Panc1 (cell line): ENCODE results near the gene TPRX1. TPM values are rescaled to one million over a fixed set of nuclear protein-coding genes. Genes with fewer than 3 reads are reported as not detected.

ENCODE experiments used
- ATAC-seq: fragments of 200-7000 bp; cut with Tn5 transposase; 2 replicates; pipeline ENCODE4 v1.9.1; 2020; ENCODE audit warnings: mild to moderate bottlenecking, moderate library complexity
- BruUV-seq: library from RNA; stranded (reverse); fragments of 400-500 nt; replicated peaks from 2 replicates; lab custom pipeline; 2021; lab: Mats Ljungman, UMichigan
- CTCF ChIA-PET: fragments of 300-600 bp; sonication (Branson Sonifier 250); formaldehyde crosslinking; loops from one replicate; lab custom pipeline; 2022; ENCODE audit warnings: antibody characterized with exemption; lab: Charles Lee
- POLR2A ChIA-PET: fragments of 300-600 bp; sonication (Branson Sonifier 250); formaldehyde crosslinking; loops from one replicate; lab custom pipeline; 2022; ENCODE audit warnings: antibody characterized with exemption; lab: Charles Lee
- DNase-seq: peaks from one replicate; pipeline ENCODE4 v3.0.0-alpha.2; 2010; ENCODE audit warnings: low read depth, low spot score
- H3K27ac ChIP-seq: 2 replicates; pipeline ENCODE4 v1.5.1; 2011; ENCODE audit warnings: mild to moderate bottlenecking, low read length, inconsistent platforms
- H3K27me3 ChIP-seq: fragments of 200-500 bp; sonication (Bioruptor generic); 2 replicates; pipeline ENCODE4 v1.6.0; 2014; ENCODE audit warnings: low read length, inconsistent platforms; ENCODE audit not compliant: control insufficient read depth, insufficient read depth
- H3K36me3 ChIP-seq: fragments of 200-500 bp; sonication (Bioruptor generic); 2 replicates; pipeline ENCODE4 v1.5.1; 2014; ENCODE audit warnings: inconsistent platforms, mild to moderate bottlenecking, low read length, moderate library complexity; ENCODE audit not compliant: control insufficient read depth, insufficient read depth
- H3K4me1 ChIP-seq: 2 replicates; pipeline ENCODE4 v1.5.1; 2011; ENCODE audit warnings: inconsistent platforms, mild to moderate bottlenecking, low read length, moderate library complexity; ENCODE audit not compliant: control insufficient read depth, insufficient read depth
- H3K4me3 ChIP-seq, 2 experiments: 2 replicates each; pipeline ENCODE4 v1.5.1; 2011 to 2012; ENCODE audit warnings: low read depth in 2 of 2, low read length in 2 of 2, mild to moderate bottlenecking in 2 of 2, inconsistent platforms in 1 of 2, moderate library complexity in 1 of 2
- H3K9me3 ChIP-seq: fragments of 200-500 bp; sonication (Bioruptor generic); 2 replicates; pipeline ENCODE4 v1.5.1; 2014; ENCODE audit warnings: low read depth, mild to moderate bottlenecking, inconsistent platforms, low read length, moderate library complexity; ENCODE audit not compliant: control insufficient read depth, insufficient read depth
- POLR2AphosphoS5 ChIP-seq: IDR thresholded peaks from 2 replicates; pipeline ENCODE4 v1.6.1; 2012; ENCODE audit warnings: mild to moderate bottlenecking, low read depth, low read length, moderate library complexity
- SIN3A ChIP-seq: IDR thresholded peaks from 2 replicates; pipeline ENCODE4 v1.6.1; 2012; ENCODE audit warnings: low read depth, mild to moderate bottlenecking, low read length, moderate library complexity, borderline replicate concordance; ENCODE audit not compliant: insufficient read depth
- TCF7L2 ChIP-seq: IDR thresholded peaks from 2 replicates; pipeline ENCODE4 v1.6.1; 2011; ENCODE audit warnings: mild to moderate bottlenecking, low read depth, low read length, inconsistent platforms
- in situ Hi-C: cut with HindIII; loops from 2 replicates; pipeline ENCODE4 v1.10.0; 2016; ENCODE audit warnings: low sequenced_read_pairs, low pct_unique_long_range_greater_than_20kb
- intact Hi-C: fragments of 100-400 bp; cut with micrococcal nuclease; formaldehyde crosslinking; loops from one replicate; pipeline ENCODE4 v1.10.0; 2022; ENCODE audit not compliant: unreplicated experiment
- total RNA-seq: library from RNA; stranded (reverse); gene quantifications from one replicate; pipeline ENCODE4 v1.2.1, GENCODE V29; 2021; ENCODE audit not compliant: unreplicated experiment
- TF ChIP-seq, protein P1 (sequence below), 2 experiments: IDR thresholded peaks; 2 replicates each; pipeline ENCODE4 v1.6.1; 2011 to 2012; ENCODE audit warnings: low read depth in 2 of 2, control low read depth in 1 of 2, low read length in 1 of 2, mild to moderate bottlenecking in 1 of 2, moderate library complexity in 1 of 2; ENCODE audit not compliant: insufficient read depth in 1 of 2
- TF ChIP-seq, protein P2 (sequence below): fragments of 450-650 bp; IDR thresholded peaks from 2 replicates; pipeline ENCODE4 v1.5.1; 2017; ENCODE audit warnings: mild to moderate bottlenecking

TPRX1 gene
- total RNA-seq, 1 experiment from 2014 or later = not detected

DNA sequence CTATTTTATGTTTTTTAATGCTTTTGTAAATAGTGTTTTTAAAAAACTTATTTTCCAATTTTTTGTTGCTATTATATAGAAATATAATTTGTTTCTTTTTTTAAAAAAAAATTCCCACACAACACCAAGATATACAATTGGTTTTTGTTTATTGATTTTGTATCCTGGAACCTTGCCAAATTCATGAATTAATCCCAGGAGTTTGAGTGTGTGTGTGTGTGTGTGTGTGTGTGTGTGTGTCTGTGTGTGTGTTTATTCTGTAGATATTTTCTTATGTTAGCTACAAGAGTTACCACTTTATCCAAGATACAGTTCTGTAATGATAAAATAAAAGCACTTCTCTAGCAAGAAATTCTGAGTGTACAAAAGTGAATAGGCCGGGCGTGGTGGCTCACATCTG lies 7.6 kb downstream of the TPRX1 start:
- Histone ChIP-seq H3K27me3 (no peaks in the 10 kb centered on the region), H3K4me3 (no peak overlapping the region), H3K27ac (no peak overlapping the region), H3K4me1 (no peaks in the 10 kb centered on the region), H3K36me3 (no peaks in the 10 kb centered on the region), H3K9me3 (no peaks in the 10 kb centered on the region)
- intact Hi-C loops = no loop called here
- ChIA-PET CTCF (no interaction called here), POLR2A (no interaction called here)
- in situ Hi-C loops = no loop called here
- TF ChIP-seq, protein P1, sequence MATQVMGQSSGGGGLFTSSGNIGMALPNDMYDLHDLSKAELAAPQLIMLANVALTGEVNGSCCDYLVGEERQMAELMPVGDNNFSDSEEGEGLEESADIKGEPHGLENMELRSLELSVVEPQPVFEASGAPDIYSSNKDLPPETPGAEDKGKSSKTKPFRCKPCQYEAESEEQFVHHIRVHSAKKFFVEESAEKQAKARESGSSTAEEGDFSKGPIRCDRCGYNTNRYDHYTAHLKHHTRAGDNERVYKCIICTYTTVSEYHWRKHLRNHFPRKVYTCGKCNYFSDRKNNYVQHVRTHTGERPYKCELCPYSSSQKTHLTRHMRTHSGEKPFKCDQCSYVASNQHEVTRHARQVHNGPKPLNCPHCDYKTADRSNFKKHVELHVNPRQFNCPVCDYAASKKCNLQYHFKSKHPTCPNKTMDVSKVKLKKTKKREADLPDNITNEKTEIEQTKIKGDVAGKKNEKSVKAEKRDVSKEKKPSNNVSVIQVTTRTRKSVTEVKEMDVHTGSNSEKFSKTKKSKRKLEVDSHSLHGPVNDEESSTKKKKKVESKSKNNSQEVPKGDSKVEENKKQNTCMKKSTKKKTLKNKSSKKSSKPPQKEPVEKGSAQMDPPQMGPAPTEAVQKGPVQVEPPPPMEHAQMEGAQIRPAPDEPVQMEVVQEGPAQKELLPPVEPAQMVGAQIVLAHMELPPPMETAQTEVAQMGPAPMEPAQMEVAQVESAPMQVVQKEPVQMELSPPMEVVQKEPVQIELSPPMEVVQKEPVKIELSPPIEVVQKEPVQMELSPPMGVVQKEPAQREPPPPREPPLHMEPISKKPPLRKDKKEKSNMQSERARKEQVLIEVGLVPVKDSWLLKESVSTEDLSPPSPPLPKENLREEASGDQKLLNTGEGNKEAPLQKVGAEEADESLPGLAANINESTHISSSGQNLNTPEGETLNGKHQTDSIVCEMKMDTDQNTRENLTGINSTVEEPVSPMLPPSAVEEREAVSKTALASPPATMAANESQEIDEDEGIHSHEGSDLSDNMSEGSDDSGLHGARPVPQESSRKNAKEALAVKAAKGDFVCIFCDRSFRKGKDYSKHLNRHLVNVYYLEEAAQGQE (IDR thresholded peaks at IDR 0.05; ENCODE audit: insufficient read depth in 1 of 2, low read depth in 2 of 2, low read length in 1 of 2) = no peak
- TF ChIP-seq, protein P2, sequence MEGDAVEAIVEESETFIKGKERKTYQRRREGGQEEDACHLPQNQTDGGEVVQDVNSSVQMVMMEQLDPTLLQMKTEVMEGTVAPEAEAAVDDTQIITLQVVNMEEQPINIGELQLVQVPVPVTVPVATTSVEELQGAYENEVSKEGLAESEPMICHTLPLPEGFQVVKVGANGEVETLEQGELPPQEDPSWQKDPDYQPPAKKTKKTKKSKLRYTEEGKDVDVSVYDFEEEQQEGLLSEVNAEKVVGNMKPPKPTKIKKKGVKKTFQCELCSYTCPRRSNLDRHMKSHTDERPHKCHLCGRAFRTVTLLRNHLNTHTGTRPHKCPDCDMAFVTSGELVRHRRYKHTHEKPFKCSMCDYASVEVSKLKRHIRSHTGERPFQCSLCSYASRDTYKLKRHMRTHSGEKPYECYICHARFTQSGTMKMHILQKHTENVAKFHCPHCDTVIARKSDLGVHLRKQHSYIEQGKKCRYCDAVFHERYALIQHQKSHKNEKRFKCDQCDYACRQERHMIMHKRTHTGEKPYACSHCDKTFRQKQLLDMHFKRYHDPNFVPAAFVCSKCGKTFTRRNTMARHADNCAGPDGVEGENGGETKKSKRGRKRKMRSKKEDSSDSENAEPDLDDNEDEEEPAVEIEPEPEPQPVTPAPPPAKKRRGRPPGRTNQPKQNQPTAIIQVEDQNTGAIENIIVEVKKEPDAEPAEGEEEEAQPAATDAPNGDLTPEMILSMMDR = no peak
- TF ChIP-seq TCF7L2 = no peak
- no peak for TF ChIP-seq SIN3A
- TF ChIP-seq POLR2AphosphoS5 = no peak
- no peak for ATAC-seq
- DNase-seq = no peak
- no TSS peak for BruUV-seq

DNA sequence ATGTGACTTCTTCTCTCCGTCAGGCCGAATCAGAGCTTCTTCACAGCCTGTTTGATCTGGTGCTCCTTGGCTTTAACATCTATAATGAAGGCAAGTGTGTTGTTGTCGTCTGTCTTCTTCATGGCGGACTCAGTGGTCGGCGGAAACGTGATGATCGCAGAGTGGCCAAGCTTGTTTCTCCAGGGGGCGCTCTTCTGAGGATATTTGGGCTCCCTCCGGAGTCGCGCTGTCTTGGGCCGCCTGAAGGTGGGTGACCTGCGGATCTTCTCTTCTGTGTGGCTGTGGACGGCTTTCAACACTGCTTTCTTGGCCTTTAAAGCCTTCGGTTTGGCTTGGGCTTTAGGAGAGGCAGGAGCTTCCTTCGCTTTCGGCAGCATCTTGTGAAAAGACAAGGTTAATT lies 9.8 kb downstream of the TPRX1 start:
- BruUV-seq = no TSS peak
- in situ Hi-C loops = no loop called here
- Histone ChIP-seq H3K4me3 (no peak overlapping the region), H3K4me1 (no peaks in the 10 kb centered on the region), H3K27ac (no peak overlapping the region), H3K9me3 (no peaks in the 10 kb centered on the region), H3K36me3 (no peaks in the 10 kb centered on the region), H3K27me3 (no peaks in the 10 kb centered on the region)
- no peak for TF ChIP-seq SIN3A
- TF ChIP-seq, protein P2 = peak; percentile 48; the same call in 1 of the 2 replicates
- ATAC-seq (no peak), DNase-seq (no peak)
- intact Hi-C loops = no loop called here
- ChIA-PET CTCF (interaction anchor here (0.6 kb wide), 1 partner anchor 1025 kb away, joined by 9 read pairs; no protein-coding TSS in a partner anchor), POLR2A (no interaction called here)
